Hepatocyte (in vitro differentiated cells): ENCODE data around the gene MSI2.

ENCODE experiments used
- EZH2phosphoT487 ChIP-seq: fragments of 200-600 bp; sonication (generic); IDR thresholded peaks from one replicate; pipeline ENCODE4 v1.6.1; 2018; ENCODE audit warnings: antibody characterized with exemption, mild to moderate bottlenecking, low read depth, moderate library complexity; ENCODE audit not compliant: unreplicated experiment, severe bottlenecking
- TF ChIP-seq, protein P1 (sequence below): fragments of 200-600 bp; sonication (generic); IDR thresholded peaks from 2 replicates; pipeline ENCODE4 v1.5.1; 2016; ENCODE audit warnings: antibody characterized with exemption, mild to moderate bottlenecking; ENCODE audit not compliant: poor library complexity

GRCh38 chr17:57468932-57469775 is 212.8 kb downstream of the MSI2 start:
- TF ChIP-seq, protein P1, sequence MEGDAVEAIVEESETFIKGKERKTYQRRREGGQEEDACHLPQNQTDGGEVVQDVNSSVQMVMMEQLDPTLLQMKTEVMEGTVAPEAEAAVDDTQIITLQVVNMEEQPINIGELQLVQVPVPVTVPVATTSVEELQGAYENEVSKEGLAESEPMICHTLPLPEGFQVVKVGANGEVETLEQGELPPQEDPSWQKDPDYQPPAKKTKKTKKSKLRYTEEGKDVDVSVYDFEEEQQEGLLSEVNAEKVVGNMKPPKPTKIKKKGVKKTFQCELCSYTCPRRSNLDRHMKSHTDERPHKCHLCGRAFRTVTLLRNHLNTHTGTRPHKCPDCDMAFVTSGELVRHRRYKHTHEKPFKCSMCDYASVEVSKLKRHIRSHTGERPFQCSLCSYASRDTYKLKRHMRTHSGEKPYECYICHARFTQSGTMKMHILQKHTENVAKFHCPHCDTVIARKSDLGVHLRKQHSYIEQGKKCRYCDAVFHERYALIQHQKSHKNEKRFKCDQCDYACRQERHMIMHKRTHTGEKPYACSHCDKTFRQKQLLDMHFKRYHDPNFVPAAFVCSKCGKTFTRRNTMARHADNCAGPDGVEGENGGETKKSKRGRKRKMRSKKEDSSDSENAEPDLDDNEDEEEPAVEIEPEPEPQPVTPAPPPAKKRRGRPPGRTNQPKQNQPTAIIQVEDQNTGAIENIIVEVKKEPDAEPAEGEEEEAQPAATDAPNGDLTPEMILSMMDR, result no peak
- TF ChIP-seq EZH2phosphoT487, result no peak
